A549 treated with CORT108297 at 1 μM for 4 hours (cell line): Measurements from ENCODE around the gene VIPR1. TPM values are rescaled to one million over a fixed set of nuclear protein-coding genes. Genes with fewer than 3 reads are reported as not detected.

ENCODE experiments used
- total RNA-seq: library from RNA; stranded (reverse); fragments of 200-300 nt; extraction: Qiagen RNA extraction; gene quantifications from 5 replicates; pipeline ENCODE4 v1.2.3, GENCODE V29; 2022

The VIPR1 gene, protein sequence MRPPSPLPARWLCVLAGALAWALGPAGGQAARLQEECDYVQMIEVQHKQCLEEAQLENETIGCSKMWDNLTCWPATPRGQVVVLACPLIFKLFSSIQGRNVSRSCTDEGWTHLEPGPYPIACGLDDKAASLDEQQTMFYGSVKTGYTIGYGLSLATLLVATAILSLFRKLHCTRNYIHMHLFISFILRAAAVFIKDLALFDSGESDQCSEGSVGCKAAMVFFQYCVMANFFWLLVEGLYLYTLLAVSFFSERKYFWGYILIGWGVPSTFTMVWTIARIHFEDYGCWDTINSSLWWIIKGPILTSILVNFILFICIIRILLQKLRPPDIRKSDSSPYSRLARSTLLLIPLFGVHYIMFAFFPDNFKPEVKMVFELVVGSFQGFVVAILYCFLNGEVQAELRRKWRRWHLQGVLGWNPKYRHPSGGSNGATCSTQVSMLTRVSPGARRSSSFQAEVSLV
- total RNA-seq: 0.54 to 0.91 TPM (median 0.63 TPM) in 5 replicates

DNA sequence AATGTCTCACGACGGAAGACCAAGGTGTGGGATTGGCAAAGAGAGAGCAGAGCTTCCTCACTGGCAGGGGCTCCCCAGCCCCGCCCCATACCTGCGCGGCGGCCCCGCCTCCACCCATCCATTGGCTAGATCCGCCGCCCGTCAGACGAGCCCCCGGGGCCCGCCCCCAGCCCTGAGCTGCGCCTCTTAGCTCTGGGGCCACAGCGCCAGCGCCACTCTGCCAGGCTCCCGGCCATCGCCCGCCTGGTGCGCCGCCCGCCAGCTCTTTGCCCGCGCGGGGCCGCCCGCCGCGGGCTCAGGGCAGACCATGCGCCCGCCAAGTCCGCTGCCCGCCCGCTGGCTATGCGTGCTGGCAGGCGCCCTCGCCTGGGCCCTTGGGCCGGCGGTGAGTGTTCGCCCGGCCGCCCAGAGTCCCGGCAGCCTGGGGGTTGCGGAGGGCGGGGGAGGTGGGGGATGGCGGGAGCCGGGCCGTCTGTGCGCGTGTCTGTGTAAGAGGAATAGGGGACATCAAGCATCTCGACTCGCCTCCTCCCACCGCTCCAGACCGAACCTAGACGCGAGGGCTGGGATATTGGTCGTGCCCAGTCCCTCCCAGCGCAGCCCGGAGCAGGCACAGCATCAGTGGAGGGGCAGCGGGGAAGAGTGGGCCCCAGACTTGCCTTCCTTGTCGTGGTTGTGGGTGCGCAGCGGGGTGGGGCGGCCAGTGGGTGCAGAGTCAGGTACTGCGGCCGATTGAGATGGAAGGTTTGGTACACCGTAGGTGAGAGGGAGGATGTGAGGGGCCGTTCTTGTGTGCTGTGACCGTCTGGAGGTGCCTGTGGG lies at the start of gene VIPR1:
TSS of gene VIPR1 (plus strand) at position 215 of the 822 bp plus-strand sequence. CDS start at position 308, 93 bp downstream.

DNA sequence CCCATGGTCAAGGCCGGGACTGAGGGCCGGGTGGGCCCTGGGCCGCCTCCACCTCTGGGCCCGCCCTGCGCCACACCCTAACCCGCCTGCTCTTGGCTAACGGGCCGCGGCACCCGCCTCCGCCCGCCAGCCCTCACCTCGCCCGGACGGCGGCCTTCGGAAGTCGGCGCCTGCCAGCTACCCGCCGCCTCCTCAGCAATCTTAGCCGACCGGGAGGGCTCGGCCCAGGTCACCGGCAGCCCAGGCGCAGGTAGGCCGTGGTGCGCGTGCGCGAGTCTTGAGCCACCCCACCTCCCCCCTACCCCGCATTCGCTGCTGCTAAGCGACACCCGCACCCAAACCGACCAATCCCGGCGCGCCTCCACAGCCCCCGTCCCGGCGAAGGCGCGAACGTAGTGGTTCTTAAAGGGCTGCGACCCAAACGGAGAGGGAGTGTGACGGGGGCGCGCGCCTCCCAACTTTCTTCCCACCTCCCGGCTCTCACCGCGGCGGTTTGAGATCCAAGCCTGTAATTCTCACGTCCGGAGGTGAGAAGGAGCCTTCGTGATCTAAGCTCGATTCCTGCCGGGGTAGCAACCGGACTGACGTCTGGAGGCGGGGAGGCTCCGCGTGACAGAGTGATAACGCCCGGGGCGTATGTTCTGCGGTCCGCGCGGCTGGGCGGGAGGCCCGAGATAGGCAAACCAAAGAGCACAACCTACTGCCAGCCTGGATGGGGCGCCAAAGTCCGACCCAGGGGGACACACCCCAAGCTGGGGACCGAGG lies 79.4 kb downstream of the VIPR1 start, which contains the start of gene SEC22C:
TSS of gene SEC22C (minus strand) at position 259 of the 765 bp plus-strand sequence. CDS start 12,921 bp downstream, outside the sequence.

Other genes starting within 250 kb of the VIPR1 start
- 1.2 to 1.9 TPM (median 1.3 TPM) in 5 replicates for gene CCK, start 236.5 kb upstream of the VIPR1 start, total RNA-seq
- not detected in 5 replicates for gene LYZL4, start 92.0 kb upstream of the VIPR1 start, total RNA-seq
- gene SEC22C, start 79.3 kb downstream of the VIPR1 start, total RNA-seq: 27.2 to 33.5 TPM (median 31.9 TPM) in 5 replicates
- gene SS18L2, start 88.2 kb downstream of the VIPR1 start, total RNA-seq: 17.4 to 20.8 TPM (median 18.9 TPM) in 5 replicates
- gene NKTR, start 98.0 kb downstream of the VIPR1 start, total RNA-seq: 8.0 to 13.5 TPM (median 11.9 TPM) in 5 replicates
- gene ZBTB47, start 151.1 kb downstream of the VIPR1 start, total RNA-seq: 4.9 to 7.4 TPM (median 6.5 TPM) in 5 replicates
- gene KLHL40, start 182.9 kb downstream of the VIPR1 start, total RNA-seq: not detected in 5 replicates
- gene HHATL, start 200.2 kb downstream of the VIPR1 start, total RNA-seq: not detected in 5 replicates